ENCODE results near the gene PAK1.

The PAK1 gene

GRCh38 chr11:77502346-77502905 lies 28.5 kb upstream of the PAK1 start:
- Histone ChIP-seq H3K79me2 (ENCODE audit: insufficient read depth, low read length) (no peaks in the 10 kb centered on the region), H3K4me3 (ENCODE audit: insufficient read depth, low read length, poor library complexity, severe bottlenecking) (no peak overlapping the region), H2AFZ (ENCODE audit: low read depth, low read length, severe bottlenecking) (no peak overlapping the region), H3K27ac (ENCODE audit: low read depth, low read length) (no peak overlapping the region), H4K20me1 (ENCODE audit: low read depth, low read length) (no peaks in the 10 kb centered on the region), H3K36me3 (ENCODE audit: low read length) (no peaks in the 10 kb centered on the region), H3K9ac (ENCODE audit: low read length) (no peak overlapping the region), H3F3A (ENCODE audit: insufficient read depth) (no peaks in the 10 kb centered on the region), H3K9me3 (ENCODE audit: insufficient read depth, low read length) (no peaks in the 10 kb centered on the region), H3K9me2 (replicated peaks; ENCODE audit: insufficient read depth, low read length) (no peaks in the 10 kb centered on the region), H3K4me2 (ENCODE audit: low read depth, low read length, poor library complexity, severe bottlenecking) (no peak overlapping the region), H3K27me3 (ENCODE audit: low read length) (no peaks in the 10 kb centered on the region)
- TF ChIP-seq CTCF (IDR thresholded peaks at IDR 0.05; ENCODE audit: insufficient read depth, low read length, poor library complexity, severe bottlenecking) = no peak
- TF ChIP-seq EZH2phosphoT487 (conservative IDR thresholded peaks at IDR 0.05; ENCODE audit: low read length) = no peak

- Histone ChIP-seq H3K79me2 (ENCODE audit: insufficient read depth, low read length) (no peaks in the 10 kb centered on the region), H3K27ac (ENCODE audit: low read depth, low read length) (no peak overlapping the region), H3K4me2 (ENCODE audit: low read depth, low read length, poor library complexity, severe bottlenecking) (no peak overlapping the region), H3K4me3 (ENCODE audit: insufficient read depth, low read length, poor library complexity, severe bottlenecking) (no peak overlapping the region), H3K36me3 (ENCODE audit: low read length) (no peaks in the 10 kb centered on the region), H2AFZ (ENCODE audit: low read depth, low read length, severe bottlenecking) (no peak overlapping the region), H3K9me2 (replicated peaks; ENCODE audit: insufficient read depth, low read length) (no peaks in the 10 kb centered on the region), H3K9me3 (ENCODE audit: insufficient read depth, low read length) (no peaks in the 10 kb centered on the region), H4K20me1 (ENCODE audit: low read depth, low read length) (no peaks in the 10 kb centered on the region), H3K27me3 (ENCODE audit: low read length) (no peaks in the 10 kb centered on the region), H3F3A (ENCODE audit: insufficient read depth) (no peaks in the 10 kb centered on the region), H3K9ac (ENCODE audit: low read length) (no peak overlapping the region)
- TF ChIP-seq CTCF (IDR thresholded peaks at IDR 0.05; ENCODE audit: insufficient read depth, low read length, poor library complexity, severe bottlenecking) (no peak), EZH2phosphoT487 (conservative IDR thresholded peaks at IDR 0.05; ENCODE audit: low read length) (no peak)
These were observed 27.9 kb upstream of the PAK1 start for GRCh38 chr11:77501758-77502157.

GRCh38 chr11:77497368-77497767 lies 23.5 kb upstream of the PAK1 start:
- TF ChIP-seq EZH2phosphoT487 (conservative IDR thresholded peaks at IDR 0.05; ENCODE audit: low read length) (no peak), CTCF (IDR thresholded peaks at IDR 0.05; ENCODE audit: insufficient read depth, low read length, poor library complexity, severe bottlenecking) (no peak)
- Histone ChIP-seq H3K4me2 (ENCODE audit: low read depth, low read length, poor library complexity, severe bottlenecking) (no peak overlapping the region), H3K9ac (ENCODE audit: low read length) (no peak overlapping the region), H3K9me3 (ENCODE audit: insufficient read depth, low read length) (no peaks in the 10 kb centered on the region), H3K79me2 (ENCODE audit: insufficient read depth, low read length) (no peaks in the 10 kb centered on the region), H3F3A (ENCODE audit: insufficient read depth) (no peaks in the 10 kb centered on the region), H3K9me2 (replicated peaks; ENCODE audit: insufficient read depth, low read length) (no peaks in the 10 kb centered on the region), H3K36me3 (ENCODE audit: low read length) (no peaks in the 10 kb centered on the region), H3K27me3 (ENCODE audit: low read length) (no peaks in the 10 kb centered on the region), H2AFZ (ENCODE audit: low read depth, low read length, severe bottlenecking) (no peak overlapping the region), H3K27ac (ENCODE audit: low read depth, low read length) (no peak overlapping the region), H3K4me3 (ENCODE audit: insufficient read depth, low read length, poor library complexity, severe bottlenecking) (no peak overlapping the region), H4K20me1 (ENCODE audit: low read depth, low read length) (no peaks in the 10 kb centered on the region)

All from SU-DHL-6 (cell line).